OCI-M2 (cell line): Measurements from ENCODE around the gene CAMLG.

Experiments used
- DNase-seq: peaks from one replicate; lab custom pipeline; 2025; ENCODE audit not compliant: unreplicated experiment; lab: John Stamatoyannopoulos, UW

The CAMLG gene

GRCh38 chr5:134777366-134777765 lies 39.0 kb downstream of the CAMLG start:
- no peak for DNase-seq

DNA sequence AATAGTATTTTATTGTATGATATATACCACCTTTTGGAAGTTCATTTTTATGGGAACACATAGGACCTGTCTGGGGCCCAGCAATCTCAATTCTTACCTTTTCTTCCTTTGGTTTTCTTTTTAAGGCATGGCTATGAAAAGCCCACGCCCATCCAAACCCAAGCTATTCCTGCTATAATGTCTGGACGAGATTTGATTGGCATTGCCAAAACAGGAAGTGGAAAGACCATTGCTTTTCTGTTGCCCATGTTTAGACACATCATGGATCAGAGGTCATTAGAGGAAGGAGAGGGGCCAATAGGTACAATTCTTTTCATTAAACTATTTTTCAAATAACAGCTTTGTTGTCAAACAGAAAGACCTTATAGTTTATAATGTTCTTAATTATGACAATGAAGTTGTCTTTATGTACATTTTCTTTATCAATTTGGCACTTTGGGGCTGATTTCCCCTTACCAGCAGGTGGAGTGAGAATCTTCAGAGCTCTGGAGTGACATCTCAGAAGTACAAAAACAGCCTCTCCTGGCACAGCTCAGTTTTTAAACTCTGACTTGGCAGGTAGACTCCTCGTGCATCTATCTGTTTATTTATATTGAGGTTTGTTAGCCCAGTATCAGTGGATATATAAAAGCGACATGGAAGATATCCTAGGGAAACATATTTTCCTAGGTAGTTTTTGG lies 46.0 kb downstream of the CAMLG start:
- DNase-seq, result no peak

GRCh38 chr5:134784946-134785620 lies 46.7 kb downstream of the CAMLG start:
- DNase-seq, result no peak

DNA sequence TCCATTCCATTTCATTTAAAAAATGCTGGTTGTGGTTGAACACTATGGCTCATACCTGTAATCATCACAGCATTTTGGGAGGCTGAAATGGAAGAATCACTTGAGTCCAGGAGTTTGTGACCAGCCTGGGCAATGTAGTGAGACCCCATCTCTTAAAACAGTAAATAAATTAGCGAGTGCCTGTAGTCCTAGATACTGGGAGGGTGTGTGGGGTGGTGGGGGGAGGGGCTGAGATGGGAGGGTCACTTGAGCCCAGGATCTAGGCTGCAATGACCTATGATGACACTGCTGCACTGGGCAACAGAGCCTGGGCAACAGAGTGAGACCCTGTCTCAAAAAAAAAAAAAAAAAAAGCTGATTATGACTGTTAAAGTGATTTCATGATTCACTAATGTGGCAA lies 49.3 kb downstream of the CAMLG start:
- DNase-seq, result no peak

GRCh38 chr5:134791580-134791979 lies 53.2 kb downstream of the CAMLG start:
- no peak for DNase-seq

GRCh38 chr5:134792286-134792685 lies 53.9 kb downstream of the CAMLG start:
- DNase-seq, result no peak

GRCh38 chr5:134793111-134793510 lies 54.8 kb downstream of the CAMLG start:
- DNase-seq, result no peak

DNA sequence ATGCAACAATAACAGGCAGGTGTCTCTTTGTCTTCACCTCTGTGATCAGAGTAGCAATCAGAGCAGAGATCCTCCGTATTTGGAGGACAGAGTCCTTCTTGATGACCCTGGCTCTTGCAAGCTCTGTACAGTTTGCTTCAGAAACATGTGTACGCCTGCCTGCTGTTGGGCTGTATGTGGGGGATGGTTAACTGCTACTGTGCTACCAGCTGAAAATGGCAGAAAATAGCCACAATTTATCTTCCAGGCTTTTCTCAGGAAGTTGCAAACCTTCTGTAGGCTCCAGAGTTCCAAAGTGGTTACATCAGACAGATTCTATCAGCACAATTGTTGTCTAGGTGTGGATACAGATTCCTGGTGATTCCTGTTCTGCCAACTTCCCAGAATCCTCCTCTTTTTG lies 55.7 kb downstream of the CAMLG start:
- DNase-seq, result no peak

- DNase-seq, result no peak
Measured at GRCh38 chr5:134794819-134795218, 56.5 kb downstream of the CAMLG start.

- DNase-seq, result no peak
Measured at GRCh38 chr5:134798468-134798867, 60.1 kb downstream of the CAMLG start.
